Measurements from ENCODE around the gene OR10G7.
"Not testable (repeated sequence)": the region's sequence is repeated elsewhere in the genome, so short reads cannot be mapped to it uniquely, and the experiment has no call there.

The OR10G7 gene

DNA sequence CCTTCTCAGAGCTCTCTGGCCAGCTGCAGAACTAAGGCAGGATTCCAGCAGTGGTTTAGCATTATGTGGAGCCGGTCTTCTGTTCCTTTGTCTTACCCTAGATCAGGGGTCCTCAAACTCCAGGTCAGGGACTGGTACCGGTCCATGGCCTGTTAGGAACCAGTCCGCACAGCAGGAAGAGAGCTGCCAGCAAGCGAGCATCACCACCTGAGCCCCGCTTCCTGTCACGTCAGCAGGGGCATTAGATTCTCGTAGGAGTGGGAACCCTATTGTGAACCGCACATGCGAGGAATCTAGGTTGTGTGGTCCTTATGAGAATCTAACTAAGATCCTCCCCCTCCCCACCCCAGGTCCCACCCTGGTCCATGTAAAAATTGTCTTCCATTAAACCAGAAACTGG lies 1.6 kb downstream of the OR10G7 start:
- no peak for DNase-seq

DNA sequence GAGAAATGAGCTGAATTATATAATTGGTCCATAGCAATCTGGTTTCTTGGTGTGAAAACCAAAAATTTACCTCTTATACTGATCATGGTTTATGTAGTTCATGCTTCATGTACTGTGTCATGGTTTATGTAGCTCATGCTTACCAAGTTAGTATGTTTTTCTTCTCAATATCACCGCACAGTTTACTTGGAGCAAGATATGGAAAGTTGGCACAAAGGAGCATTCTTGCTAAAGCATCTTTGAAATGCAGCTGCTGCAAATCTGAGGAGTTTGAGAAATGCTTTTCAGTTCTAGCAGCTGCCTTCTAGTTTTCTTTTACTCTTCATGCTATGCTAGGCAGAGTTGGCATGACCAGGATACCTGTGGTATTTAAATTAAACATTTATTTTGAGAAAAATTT lies 4.5 kb downstream of the OR10G7 start:
- no peak for DNase-seq

DNA sequence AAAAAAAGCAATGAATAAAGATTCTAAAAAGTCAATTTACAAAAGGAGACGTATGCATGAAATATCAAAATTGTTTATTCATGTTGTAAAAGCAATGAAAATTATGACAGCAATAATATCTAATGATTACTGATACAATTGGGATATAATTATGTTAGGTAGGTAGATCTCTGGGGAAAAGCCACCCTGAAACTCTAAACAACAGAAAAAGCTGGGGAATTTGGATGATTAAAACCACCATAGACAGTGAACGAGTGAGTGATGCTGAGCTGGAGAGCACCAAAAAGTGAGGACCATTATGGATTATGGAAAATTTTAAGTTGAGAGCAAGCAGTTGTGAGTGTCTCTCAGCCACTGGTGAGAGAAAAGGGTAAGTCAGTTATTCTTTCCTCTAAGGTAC lies 14.6 kb downstream of the OR10G7 start, which contains the start of gene OR10G8:
OR10G8 (plus strand) TSS at position 301 of the 400 bp plus-strand sequence. CDS start 2,825 bp downstream, outside the sequence.
- no peak for DNase-seq

DNA sequence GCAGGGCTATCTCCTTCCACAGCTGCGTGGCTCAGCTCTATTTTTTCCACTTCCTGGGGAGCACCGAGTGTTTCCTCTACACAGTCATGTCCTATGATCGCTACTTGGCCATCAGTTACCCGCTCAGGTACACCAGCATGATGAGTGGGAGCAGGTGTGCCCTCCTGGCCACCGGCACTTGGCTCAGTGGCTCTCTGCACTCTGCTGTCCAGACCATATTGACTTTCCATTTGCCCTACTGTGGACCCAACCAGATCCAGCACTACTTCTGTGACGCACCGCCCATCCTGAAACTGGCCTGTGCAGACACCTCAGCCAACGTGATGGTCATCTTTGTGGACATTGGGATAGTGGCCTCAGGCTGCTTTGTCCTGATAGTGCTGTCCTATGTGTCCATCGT lies 25.3 kb downstream of the OR10G7 start:
- not testable (repeated sequence) for DNase-seq

DNA sequence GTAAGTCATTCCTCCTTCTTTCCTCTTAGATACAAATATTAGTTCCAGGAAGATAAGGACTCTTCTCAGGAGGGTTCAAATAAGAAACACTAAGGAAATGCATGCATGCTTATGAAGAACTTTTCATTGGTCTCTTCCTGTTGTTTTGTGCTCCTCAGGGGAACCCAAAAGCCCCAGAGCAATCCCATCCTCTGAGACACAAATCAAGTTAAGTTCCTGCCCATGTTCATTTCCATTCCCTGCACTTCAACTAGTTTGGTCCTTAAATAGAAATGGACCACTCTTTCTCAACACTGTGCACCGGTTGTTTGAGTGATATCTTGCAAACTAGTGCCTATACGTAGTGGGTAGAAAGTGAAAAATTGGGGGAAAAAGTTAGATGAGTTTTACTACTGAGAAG lies 28.4 kb downstream of the OR10G7 start, which contains the start of gene OR10G4:
OR10G4 (plus strand) TSS at position 301 of the 400 bp plus-strand sequence. CDS start 2,578 bp downstream, outside the sequence.
- no peak for DNase-seq

DNA sequence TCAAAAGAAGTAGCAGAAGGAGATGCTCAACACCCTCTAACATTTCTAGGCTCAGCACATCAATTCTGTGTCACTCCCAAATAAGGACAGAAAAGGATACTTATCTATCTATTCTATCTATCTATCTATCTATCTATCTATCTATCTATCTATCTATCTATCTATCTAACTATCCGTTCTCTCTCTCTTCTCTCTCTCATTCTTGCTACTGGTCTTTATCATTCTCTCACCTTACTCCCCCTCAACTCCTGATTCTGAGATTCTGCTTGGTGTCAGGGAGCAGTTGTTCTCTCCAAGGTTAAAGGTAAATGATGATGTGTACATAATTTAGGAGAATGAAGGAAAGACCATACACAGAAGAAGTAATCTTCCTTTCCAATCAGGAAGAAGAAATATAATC lies 46.0 kb downstream of the OR10G7 start, which contains the start of gene OR10G6:
OR10G6 (minus strand) TSS at position 43 of the 400 bp plus-strand sequence; CDS start at position 43, 0 bp downstream.
- DNase-seq, result no peak

Measured in NCI-H526 treated with DMSO at 0.1 percent for 48 hours (cell line).